KMS-11 (cell line): ENCODE measurements around the gene SLC11A2.

Experiments used
- H2AFZ ChIP-seq: fragments of 200-600 bp; sonication (generic); 2 replicates; pipeline ENCODE4 v1.6.1; 2016; ENCODE audit warnings: antibody characterized with exemption, mixed run types, low read depth
- H3K27ac ChIP-seq: fragments of 200-600 bp; sonication (generic); 2 replicates; pipeline ENCODE4 v1.6.1; 2016; ENCODE audit warnings: mild to moderate bottlenecking, mixed run types
- H3K27me3 ChIP-seq: fragments of 200-600 bp; sonication (generic); 2 replicates; pipeline ENCODE4 v1.6.1; 2017; ENCODE audit warnings: mild to moderate bottlenecking, low read depth, mixed run types, moderate library complexity; ENCODE audit not compliant: insufficient read depth
- H3K36me3 ChIP-seq: fragments of 200-600 bp; sonication (generic); 2 replicates; pipeline ENCODE4 v1.6.1; 2017; ENCODE audit warnings: mild to moderate bottlenecking, mixed run types; ENCODE audit not compliant: insufficient read depth
- H3K4me1 ChIP-seq: fragments of 200-600 bp; sonication (generic); 2 replicates; pipeline ENCODE4 v1.6.1; 2016; ENCODE audit warnings: mild to moderate bottlenecking, low read depth, mixed run types; ENCODE audit not compliant: poor library complexity, severe bottlenecking
- H3K4me2 ChIP-seq: fragments of 200-600 bp; sonication (generic); 2 replicates; pipeline ENCODE4 v1.7.0; 2016; ENCODE audit warnings: mild to moderate bottlenecking, mixed run types
- H3K4me3 ChIP-seq: fragments of 200-600 bp; sonication (generic); IDR thresholded peaks from 2 replicates; pipeline ENCODE4 v1.6.1; 2017; ENCODE audit warnings: low read depth, low read length, mixed read lengths; ENCODE audit not compliant: insufficient read depth
- H3K79me2 ChIP-seq: fragments of 200-600 bp; sonication (generic); 2 replicates; pipeline ENCODE4 v1.6.1; 2016; ENCODE audit warnings: low read depth, mixed run types; ENCODE audit not compliant: insufficient read depth
- H3K9ac ChIP-seq: fragments of 200-600 bp; sonication (generic); 2 replicates; pipeline ENCODE4 v1.6.1; 2016; ENCODE audit warnings: mild to moderate bottlenecking, mixed run types
- H4K20me1 ChIP-seq: fragments of 200-600 bp; sonication (generic); 2 replicates; pipeline ENCODE4 v1.6.1; 2016; ENCODE audit warnings: mild to moderate bottlenecking, mixed run types; ENCODE audit not compliant: insufficient read depth
- CTCF ChIP-seq: fragments of 200-600 bp; sonication (generic); conservative IDR thresholded peaks from 2 replicates; pipeline ENCODE4 v1.6.1; 2017; ENCODE audit warnings: low read depth, mild to moderate bottlenecking, antibody characterized with exemption, low read length, moderate library complexity, mixed read lengths

The SLC11A2 gene

DNA sequence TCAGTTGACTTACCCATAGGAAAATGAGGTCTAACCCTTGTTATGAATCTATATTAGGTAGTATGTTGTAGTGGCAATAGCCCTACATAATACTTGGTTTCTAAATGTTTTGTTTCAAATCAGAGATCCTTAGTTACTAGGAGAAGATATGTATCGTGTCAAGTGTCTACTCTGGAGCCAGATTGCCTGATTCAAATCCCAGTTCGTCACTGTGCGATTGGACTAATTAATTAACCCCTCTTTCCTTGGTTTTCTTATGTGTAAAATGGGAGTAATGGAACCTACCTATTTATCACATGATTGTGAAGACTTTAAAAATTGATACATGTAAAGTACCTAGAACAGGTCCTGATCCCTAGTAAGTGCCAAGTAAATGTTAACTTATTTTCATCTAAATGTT, 23.3 kb upstream of the SLC11A2 start:
- Histone ChIP-seq H3K4me3 (no peak overlapping the region), H3K79me2 (peaks cover 19% of the 10 kb centered on the region), H3K9ac (peak overlapping the region; percentile 78; the same call in 1 of the 2 replicates), H4K20me1 (no peaks in the 10 kb centered on the region), H3K4me2 (peak overlapping the region; percentile 90), H2AFZ (no peak overlapping the region), H3K27ac (no peak overlapping the region; the same call in 1 of the 2 replicates), H3K36me3 (no peaks in the 10 kb centered on the region), H3K27me3 (no peaks in the 10 kb centered on the region), H3K4me1 (peaks cover 41% of the 10 kb centered on the region)
- TF ChIP-seq CTCF = no peak

- peaks cover 41% of the 10 kb centered on the region for H3K4me1 ChIP-seq
- no peak overlapping the region for H3K4me3 ChIP-seq
- no peaks in the 10 kb centered on the region for H3K36me3 ChIP-seq
- H2AFZ ChIP-seq = peak overlapping the region; percentile 80
- peak overlapping the region; percentile 76 for H3K27ac ChIP-seq
- H3K4me2 ChIP-seq = peak overlapping the region; percentile 90
- peaks cover 19% of the 10 kb centered on the region for H3K79me2 ChIP-seq
- no peaks in the 10 kb centered on the region for H4K20me1 ChIP-seq
- H3K27me3 ChIP-seq = no peaks in the 10 kb centered on the region
- TF ChIP-seq CTCF = no peak
- peak overlapping the region; percentile 78 for H3K9ac ChIP-seq
Measured at GRCh38 chr12:51048661-51049251, 22.6 kb upstream of the SLC11A2 start.

DNA sequence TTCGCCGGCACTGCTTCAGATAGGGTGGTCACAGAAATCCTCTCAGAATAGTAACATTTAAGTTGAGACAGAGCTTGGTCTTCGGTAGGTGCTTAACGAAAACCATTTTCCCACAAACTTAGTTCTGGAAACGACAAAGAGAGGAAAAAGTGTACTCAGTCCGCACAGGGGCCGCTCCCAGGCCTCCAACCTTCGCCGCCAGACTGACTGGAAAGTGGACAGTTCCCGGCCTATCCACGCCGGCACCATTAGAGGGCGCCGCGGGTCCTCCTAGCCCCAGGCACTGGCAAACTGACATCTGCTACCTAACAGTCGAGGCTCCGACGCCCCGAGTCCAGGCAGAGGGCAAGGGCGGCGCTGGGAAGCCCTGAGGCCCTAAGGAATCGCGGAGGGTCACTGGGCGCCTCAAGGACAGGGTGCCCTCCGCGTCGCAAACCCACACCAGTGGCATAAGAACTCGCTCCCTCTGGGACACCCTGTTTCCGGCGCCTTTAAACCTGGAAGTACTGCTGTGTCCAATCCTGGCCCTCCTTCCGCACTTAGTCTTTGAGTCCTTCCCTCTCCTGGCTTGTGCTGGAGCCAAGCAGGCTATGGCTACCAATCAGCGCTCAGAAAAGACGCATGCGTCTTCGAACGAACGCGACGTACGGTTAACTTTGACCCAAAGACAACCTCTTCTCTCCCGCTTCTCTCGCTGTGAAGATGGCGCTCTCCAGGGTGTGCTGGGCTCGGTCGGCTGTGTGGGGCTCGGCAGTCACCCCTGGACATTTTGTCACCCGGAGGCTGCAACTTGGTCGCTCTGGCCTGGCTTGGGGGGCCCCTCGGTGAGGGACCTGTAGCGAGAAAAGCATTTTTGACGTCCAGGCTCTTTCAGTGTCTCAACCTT, 21.7 kb upstream of the SLC11A2 start, which contains the start of gene LETMD1:
LETMD1 (plus strand) TSS at position 673 of the 886 bp plus-strand sequence; CDS start at position 703, 30 bp downstream.
- Histone ChIP-seq H3K36me3 (no peaks in the 10 kb centered on the region), H3K9ac (peak within 1 kb of the TSS; percentile 78), H3K4me1 (peaks cover 41% of the 10 kb centered on the region), H4K20me1 (no peaks in the 10 kb centered on the region), H3K27ac (peak within 1 kb of the TSS; percentile 76), H3K4me2 (peak within 1 kb of the TSS; percentile 90), H3K4me3 (no peak within 1 kb of the TSS), H3K79me2 (peaks cover 19% of the 10 kb centered on the region), H2AFZ (peak within 1 kb of the TSS; percentile 80), H3K27me3 (no peaks in the 10 kb centered on the region)
- peak; percentile 89 for TF ChIP-seq CTCF

DNA sequence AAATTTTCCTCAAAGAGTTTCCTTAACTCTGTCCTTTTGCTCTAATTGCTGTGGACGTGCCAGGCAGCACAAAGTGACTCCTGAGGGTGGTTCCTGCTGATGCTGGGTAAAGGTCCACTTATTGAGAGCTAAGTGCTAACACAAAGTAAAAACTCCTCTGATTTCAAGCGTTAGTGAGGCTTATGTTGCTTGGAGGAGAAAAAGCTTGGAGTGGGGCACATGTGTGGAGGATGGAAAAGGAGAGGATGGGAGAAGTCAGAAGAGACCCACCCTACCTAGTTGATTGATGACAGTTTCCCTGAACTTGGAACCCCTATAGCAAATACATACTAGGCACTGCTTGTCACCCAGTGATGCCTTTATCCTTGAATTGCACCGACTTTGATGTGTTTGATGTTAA, 10.1 kb upstream of the SLC11A2 start:
- no peak overlapping the region for H2AFZ ChIP-seq
- H3K4me1 ChIP-seq = no peaks in the 10 kb centered on the region
- H3K27ac ChIP-seq = no peak overlapping the region
- H3K4me3 ChIP-seq = no peak overlapping the region
- no peak for TF ChIP-seq CTCF
- no peak overlapping the region for H3K4me2 ChIP-seq
- no peak overlapping the region for H3K9ac ChIP-seq
- H3K27me3 ChIP-seq = no peaks in the 10 kb centered on the region
- no peaks in the 10 kb centered on the region for H4K20me1 ChIP-seq
- no peaks in the 10 kb centered on the region for H3K79me2 ChIP-seq
- no peaks in the 10 kb centered on the region for H3K36me3 ChIP-seq
